ENCODE data around the gene PTPRG. TPM values are rescaled to one million over a fixed set of nuclear protein-coding genes. Genes with fewer than 3 reads are reported as not detected.

The PTPRG gene
- total RNA-seq, 1 experiment from 2014 or later = 32.1 TPM

GRCh38 chr3:62332835-62333244, 771.5 kb downstream of the PTPRG start (continued):
- TF ChIP-seq, protein P1, sequence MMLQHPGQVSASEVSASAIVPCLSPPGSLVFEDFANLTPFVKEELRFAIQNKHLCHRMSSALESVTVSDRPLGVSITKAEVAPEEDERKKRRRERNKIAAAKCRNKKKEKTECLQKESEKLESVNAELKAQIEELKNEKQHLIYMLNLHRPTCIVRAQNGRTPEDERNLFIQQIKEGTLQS (IDR thresholded peaks at IDR 0.05) = no peak
- TF ChIP-seq MAX (IDR thresholded peaks at IDR 0.05) (no peak), ELF1 (IDR thresholded peaks at IDR 0.05; ENCODE audit: borderline replicate concordance, low read depth) (no peak), JUND (IDR thresholded peaks at IDR 0.05) (no peak), CEBPB (IDR thresholded peaks at IDR 0.05; ENCODE audit: low read depth) (no peak), ZFX (IDR thresholded peaks at IDR 0.05) (no peak), POLR2AphosphoS5 (IDR thresholded peaks at IDR 0.05; ENCODE audit: low read depth, low read length) (no peak)

DNA sequence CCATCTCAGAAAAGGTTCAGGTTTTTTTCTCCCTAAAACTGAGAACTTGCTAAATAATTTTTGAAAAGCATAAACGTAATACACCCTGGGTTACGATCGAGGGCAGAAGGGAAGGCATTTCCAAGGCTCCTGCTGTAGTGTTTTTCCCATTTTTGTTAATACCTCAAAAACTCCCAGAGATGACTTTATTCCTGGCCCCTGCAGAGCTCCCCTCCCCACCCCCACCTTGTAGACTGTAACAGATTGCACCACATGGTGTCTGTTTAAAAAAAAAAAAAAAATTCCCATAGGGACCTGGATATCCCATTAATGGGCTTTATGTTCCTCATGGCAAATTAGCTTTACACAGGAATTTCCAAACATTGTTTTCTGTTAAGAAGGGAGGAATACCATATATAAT, 773.8 kb downstream of the PTPRG start:
- POLR2A ChIA-PET = no interaction called here
- no peak overlapping the region for H3K4me2 ChIP-seq (ENCODE audit: low read length)

More for the DNA sequence above, 773.8 kb downstream of the PTPRG start:
- H3K4me3 ChIP-seq (replicated peaks in 1 of 2; ENCODE audit: low read depth in 1 of 2, low read length in 2 of 2) = no peak overlapping the region
- intact Hi-C loops (cut with micrococcal nuclease) = no loop called here
- H3K9ac ChIP-seq (ENCODE audit: low read length) = no peak overlapping the region
- H3K27ac ChIP-seq (ENCODE audit: low read depth, low read length) = no peak overlapping the region
- ATAC-seq (no peak), DNase-seq (ENCODE audit: low read depth, low spot score) (no peak)
- no peaks in the 10 kb centered on the region for H3K9me3 ChIP-seq (ENCODE audit: control insufficient read depth in 1 of 2, insufficient read depth in 1 of 2, low read depth in 1 of 2, low read length in 2 of 2)
- BruUV-seq (replicated peaks) = no TSS peak
- TF ChIP-seq CBX3 (IDR thresholded peaks at IDR 0.05; ENCODE audit: low read depth) (no peak), SP1 (IDR thresholded peaks at IDR 0.05; ENCODE audit: low read depth) (no peak), JUND (IDR thresholded peaks at IDR 0.05) (no peak), SRF (IDR thresholded peaks at IDR 0.05; ENCODE audit: low read depth) (no peak), ELF1 (IDR thresholded peaks at IDR 0.05; ENCODE audit: borderline replicate concordance, low read depth) (no peak), CEBPB (IDR thresholded peaks at IDR 0.05; ENCODE audit: low read depth) (no peak), RAD21 (IDR thresholded peaks at IDR 0.05; ENCODE audit: low read depth) (no peak), ZFX (IDR thresholded peaks at IDR 0.05) (no peak), ZBTB33 (IDR thresholded peaks at IDR 0.05; ENCODE audit: extremely low read depth, insufficient replicate concordance, low read length) (no peak)
- TF ChIP-seq, protein P2, sequence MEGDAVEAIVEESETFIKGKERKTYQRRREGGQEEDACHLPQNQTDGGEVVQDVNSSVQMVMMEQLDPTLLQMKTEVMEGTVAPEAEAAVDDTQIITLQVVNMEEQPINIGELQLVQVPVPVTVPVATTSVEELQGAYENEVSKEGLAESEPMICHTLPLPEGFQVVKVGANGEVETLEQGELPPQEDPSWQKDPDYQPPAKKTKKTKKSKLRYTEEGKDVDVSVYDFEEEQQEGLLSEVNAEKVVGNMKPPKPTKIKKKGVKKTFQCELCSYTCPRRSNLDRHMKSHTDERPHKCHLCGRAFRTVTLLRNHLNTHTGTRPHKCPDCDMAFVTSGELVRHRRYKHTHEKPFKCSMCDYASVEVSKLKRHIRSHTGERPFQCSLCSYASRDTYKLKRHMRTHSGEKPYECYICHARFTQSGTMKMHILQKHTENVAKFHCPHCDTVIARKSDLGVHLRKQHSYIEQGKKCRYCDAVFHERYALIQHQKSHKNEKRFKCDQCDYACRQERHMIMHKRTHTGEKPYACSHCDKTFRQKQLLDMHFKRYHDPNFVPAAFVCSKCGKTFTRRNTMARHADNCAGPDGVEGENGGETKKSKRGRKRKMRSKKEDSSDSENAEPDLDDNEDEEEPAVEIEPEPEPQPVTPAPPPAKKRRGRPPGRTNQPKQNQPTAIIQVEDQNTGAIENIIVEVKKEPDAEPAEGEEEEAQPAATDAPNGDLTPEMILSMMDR (IDR thresholded peaks at IDR 0.05 in 2 of 3, conservative IDR thresholded peaks at IDR 0.05 in 1 of 3; ENCODE audit: borderline replicate concordance in 1 of 3, insufficient read depth in 1 of 3, low read depth in 2 of 3, low read length in 2 of 3) = no peak
- no peaks in the 10 kb centered on the region for H4K20me1 ChIP-seq (ENCODE audit: insufficient read depth)
- H3K27me3 ChIP-seq (ENCODE audit: insufficient read depth, low read length) = peaks cover 11% of the 10 kb centered on the region; the same call in 1 of the 2 replicates
- RAD21 ChIA-PET (ENCODE audit: low non-redundant PET in 1 of 2, low total read pairs in 2 of 2, uncharacterized antibody in 2 of 2, unreplicated experiment in 2 of 2) = no interaction called here
- CTCF ChIA-PET = interaction anchor here (1.0 kb wide), 1 partner anchor 13 kb away, joined by 3 read pairs; no protein-coding TSS in a partner anchor
- H3K9me2 ChIP-seq (ENCODE audit: insufficient read depth) = no peaks in the 10 kb centered on the region
- no peaks in the 10 kb centered on the region for H3K36me3 ChIP-seq (ENCODE audit: control insufficient read depth in 1 of 2, insufficient read depth in 2 of 2, low read length in 2 of 2)
- H2AFZ ChIP-seq (ENCODE audit: low read depth, low read length, poor library complexity, severe bottlenecking) = no peak overlapping the region
- H3K4me1 ChIP-seq (ENCODE audit: control insufficient read depth in 1 of 2, insufficient read depth in 2 of 2, low read length in 2 of 2) = no peaks in the 10 kb centered on the region
- no peaks in the 10 kb centered on the region for H3K79me2 ChIP-seq (ENCODE audit: insufficient read depth, low read length)
